Hematopoietic multipotent progenitor cell treated with erythropoietin and hydrocortisone succinate and interleukin-3 and kit ligand, for 15 days (in vitro differentiated cells): ENCODE data around the gene SDC1.

Source experiments
- DNase-seq: peaks from one replicate; pipeline ENCODE4 v3.0.0-alpha.2; 2015; ENCODE audit warnings: low spot score

SDC1 gene

GRCh38 chr2:20213651-20214565 lies 11.0 kb downstream of the SDC1 start:
- DNase-seq: no peak

GRCh38 chr2:20212871-20213503 lies 11.9 kb downstream of the SDC1 start:
- no peak for DNase-seq

GRCh38 chr2:20212459-20212870 lies 12.5 kb downstream of the SDC1 start:
- no peak for DNase-seq

GRCh38 chr2:20211860-20212458 lies 13.0 kb downstream of the SDC1 start:
- DNase-seq: no peak

GRCh38 chr2:20211420-20211819 lies 13.5 kb downstream of the SDC1 start:
- no peak for DNase-seq

GRCh38 chr2:20210462-20210861 lies 14.5 kb downstream of the SDC1 start:
- DNase-seq: no peak

- no peak for DNase-seq
These were observed 15.4 kb downstream of the SDC1 start for GRCh38 chr2:20209373-20210109.

GRCh38 chr2:20208476-20208859 lies 16.5 kb downstream of the SDC1 start:
- DNase-seq: no peak

- no peak for DNase-seq
These were observed 17.9 kb downstream of the SDC1 start for GRCh38 chr2:20207051-20207450.

GRCh38 chr2:20205915-20206524 lies 18.9 kb downstream of the SDC1 start:
- no peak for DNase-seq

GRCh38 chr2:20205069-20205468 lies 19.9 kb downstream of the SDC1 start:
- no peak for DNase-seq

- DNase-seq: no peak
These were observed 21.3 kb downstream of the SDC1 start for GRCh38 chr2:20203521-20204225.

- DNase-seq: no peak
These were observed 21.9 kb downstream of the SDC1 start for GRCh38 chr2:20203072-20203471.

- DNase-seq: no peak
These were observed 23.3 kb downstream of the SDC1 start for GRCh38 chr2:20201671-20202070.

- DNase-seq: no peak
These were observed 24.0 kb downstream of the SDC1 start for GRCh38 chr2:20200697-20201555.

GRCh38 chr2:20199633-20200270 lies 25.2 kb downstream of the SDC1 start:
- no peak for DNase-seq

GRCh38 chr2:20198796-20199632 lies 25.9 kb downstream of the SDC1 start:
- DNase-seq: no peak

GRCh38 chr2:20198001-20198400 lies 26.9 kb downstream of the SDC1 start:
- no peak for DNase-seq

- DNase-seq: no peak
These were observed 27.7 kb downstream of the SDC1 start for GRCh38 chr2:20197192-20197591.
